HepG2 (cell line): ENCODE results near the gene FNBP1L.

Source experiments
- ESRRA ChIP-seq: sonication (generic); formaldehyde crosslinking; IDR thresholded peaks from 2 replicates; pipeline ENCODE4 v1.5.1; 2020; ENCODE audit warnings: mild to moderate bottlenecking, low read depth, missing genetic modification reagents
- MTF2 ChIP-seq: sonication (generic); formaldehyde crosslinking; IDR thresholded peaks from 2 replicates; pipeline ENCODE4 v1.5.0; 2020; ENCODE audit warnings: missing genetic modification reagents, borderline replicate concordance
- NFE2 ChIP-seq: sonication (generic); formaldehyde crosslinking; IDR thresholded peaks from 2 replicates; pipeline ENCODE4 v1.4.0; 2020; ENCODE audit warnings: missing genetic modification reagents
- PAWR ChIP-seq: sonication (generic); formaldehyde crosslinking; IDR thresholded peaks from 2 replicates; pipeline ENCODE4 v1.4.0; 2020; ENCODE audit warnings: missing genetic modification reagents, mild to moderate bottlenecking, borderline replicate concordance
- POLR2A ChIP-seq, 2 experiments: IDR thresholded peaks; 2 replicates each; pipeline ENCODE4 v1.6.1; 2011; ENCODE audit warnings: low read depth in 2 of 2, low read length in 2 of 2, mild to moderate bottlenecking in 1 of 2, moderate library complexity in 1 of 2; ENCODE audit not compliant: insufficient read depth in 1 of 2
- PRDM15 ChIP-seq: sonication (generic); formaldehyde crosslinking; IDR thresholded peaks from 2 replicates; pipeline ENCODE4 v1.4.0; 2020; ENCODE audit warnings: missing genetic modification reagents
- SMAD1 ChIP-seq: sonication (generic); formaldehyde crosslinking; IDR thresholded peaks from 2 replicates; pipeline ENCODE4 v1.4.0; 2020; ENCODE audit warnings: missing genetic modification reagents, low read depth, mild to moderate bottlenecking, borderline replicate concordance
- SMC3 ChIP-seq: IDR thresholded peaks from 2 replicates; pipeline ENCODE4 v1.6.1; 2011; ENCODE audit warnings: low read length, improper control_type of control experiment
- TAF1 ChIP-seq: sonication (generic); formaldehyde crosslinking; IDR thresholded peaks from 2 replicates; pipeline ENCODE4 v1.4.0; 2020; ENCODE audit warnings: missing genetic modification reagents
- TF ChIP-seq, protein P1 (sequence below): sonication (generic); formaldehyde crosslinking; IDR thresholded peaks from 2 replicates; pipeline ENCODE4 v1.5.1; 2020; ENCODE audit warnings: mild to moderate bottlenecking, missing genetic modification reagents, moderate library complexity
- TF ChIP-seq, protein P2 (sequence below): sonication (generic); formaldehyde crosslinking; IDR thresholded peaks from 2 replicates; pipeline ENCODE4 v1.5.0; 2020; ENCODE audit warnings: missing genetic modification reagents

DNA sequence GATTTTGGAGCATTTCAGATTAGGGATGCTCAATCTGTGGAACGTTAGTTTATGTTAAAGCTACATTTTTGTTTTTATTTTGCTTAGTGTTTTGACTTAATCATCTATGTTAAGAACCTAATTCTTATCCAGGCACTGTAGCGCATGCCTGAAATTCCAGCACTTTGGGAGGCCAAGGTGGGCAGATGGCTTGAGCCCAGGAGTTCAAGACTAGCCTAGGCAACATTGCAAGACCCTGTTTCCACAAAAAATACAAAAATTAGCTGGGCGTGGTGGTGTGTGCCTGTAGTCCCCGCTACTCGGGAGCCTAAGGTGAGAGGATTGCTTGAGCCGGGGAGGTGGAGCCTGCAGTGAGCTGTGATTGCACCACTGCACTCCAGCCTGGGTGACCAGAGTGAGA is 23.4 kb downstream of the FNBP1L start:
- TF ChIP-seq NFE2 (CRISPR knock-in tag) = no peak
- TF ChIP-seq PRDM15 (CRISPR knock-in tag) = no peak
- TF ChIP-seq POLR2A (IDR thresholded peaks at IDR 0.05; ENCODE audit: insufficient read depth in 1 of 2, low read depth in 2 of 2, low read length in 2 of 2) = no peak
- no peak for TF ChIP-seq ESRRA (CRISPR knock-in tag)
- no peak for TF ChIP-seq SMC3
- TF ChIP-seq, protein P1, sequence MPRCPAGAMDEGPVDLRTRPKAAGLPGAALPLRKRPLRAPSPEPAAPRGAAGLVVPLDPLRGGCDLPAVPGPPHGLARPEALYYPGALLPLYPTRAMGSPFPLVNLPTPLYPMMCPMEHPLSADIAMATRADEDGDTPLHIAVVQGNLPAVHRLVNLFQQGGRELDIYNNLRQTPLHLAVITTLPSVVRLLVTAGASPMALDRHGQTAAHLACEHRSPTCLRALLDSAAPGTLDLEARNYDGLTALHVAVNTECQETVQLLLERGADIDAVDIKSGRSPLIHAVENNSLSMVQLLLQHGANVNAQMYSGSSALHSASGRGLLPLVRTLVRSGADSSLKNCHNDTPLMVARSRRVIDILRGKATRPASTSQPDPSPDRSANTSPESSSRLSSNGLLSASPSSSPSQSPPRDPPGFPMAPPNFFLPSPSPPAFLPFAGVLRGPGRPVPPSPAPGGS (CRISPR knock-in tag) = no peak
- no peak for TF ChIP-seq SMAD1 (CRISPR knock-in tag)
- TF ChIP-seq MTF2 = no peak
- TF ChIP-seq, protein P2, sequence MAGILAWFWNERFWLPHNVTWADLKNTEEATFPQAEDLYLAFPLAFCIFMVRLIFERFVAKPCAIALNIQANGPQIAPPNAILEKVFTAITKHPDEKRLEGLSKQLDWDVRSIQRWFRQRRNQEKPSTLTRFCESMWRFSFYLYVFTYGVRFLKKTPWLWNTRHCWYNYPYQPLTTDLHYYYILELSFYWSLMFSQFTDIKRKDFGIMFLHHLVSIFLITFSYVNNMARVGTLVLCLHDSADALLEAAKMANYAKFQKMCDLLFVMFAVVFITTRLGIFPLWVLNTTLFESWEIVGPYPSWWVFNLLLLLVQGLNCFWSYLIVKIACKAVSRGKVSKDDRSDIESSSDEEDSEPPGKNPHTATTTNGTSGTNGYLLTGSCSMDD (CRISPR knock-in tag) = no peak
- no peak for TF ChIP-seq PAWR (CRISPR knock-in tag)
- TF ChIP-seq TAF1 (CRISPR knock-in tag) = no peak
